Vagina (tissue), 2 donors: ENCODE measurements around the gene GRIFIN. TPM values are rescaled to one million over a fixed set of nuclear protein-coding genes. Genes with fewer than 3 reads are reported as not detected.

Source experiments
- DNase-seq, 2 donors: peaks; one replicate each; pipeline ENCODE4 v3.0.0-alpha.2; 2017; ENCODE audit errors: extremely low spot score in 2 of 2
- H3K27ac ChIP-seq: fragments of 200-600 bp; sonication (generic); one replicate; pipeline ENCODE4 v1.5.1; 2019
- H3K27me3 ChIP-seq: fragments of 200-600 bp; sonication (generic); one replicate; pipeline ENCODE4 v1.5.1; 2019
- H3K36me3 ChIP-seq, 2 donors: fragments of 200-600 bp; sonication (generic); one replicate each; pipeline ENCODE4 v1.5.1; 2017 to 2019
- H3K4me1 ChIP-seq: fragments of 200-600 bp; sonication (generic); one replicate; pipeline ENCODE4 v1.5.1; 2019
- H3K4me3 ChIP-seq, 2 donors: fragments of 200-600 bp; sonication (generic); 1 replicate in 1 of 2; 2 replicates in 1 of 2; pipeline ENCODE4 v1.5.1; 2016 to 2019
- H3K9me3 ChIP-seq: fragments of 200-600 bp; sonication (generic); one replicate; pipeline ENCODE4 v1.5.1; 2019
- POLR2A ChIP-seq, 2 donors: fragments of 450-650 bp; IDR thresholded peaks; one replicate each; pipeline ENCODE4 v1.6.1; 2017; ENCODE audit warnings: antibody characterized with exemption in 2 of 2, mild to moderate bottlenecking in 2 of 2, moderate library complexity in 2 of 2
- POLR2AphosphoS5 ChIP-seq, 2 donors: sonication (generic); formaldehyde crosslinking; IDR thresholded peaks; one replicate each; pipeline ENCODE4 v1.9.0; 2017; ENCODE audit warnings: antibody characterized with exemption in 2 of 2, mild to moderate bottlenecking in 2 of 2, low read depth in 1 of 2; ENCODE audit not compliant: insufficient read depth in 1 of 2
- intact Hi-C: fragments of 100-400 bp; cut with DNase I; formaldehyde crosslinking; loops from one replicate; pipeline ENCODE4 v1.15.1; 2023
- total RNA-seq: library from RNA; depleted of rRNA; stranded (reverse); fragments of >200 nt; gene quantifications from one replicate; pipeline ENCODE4 v1.2.3, GENCODE V29; 2016
- TF ChIP-seq, protein P1 (sequence below), 3 experiments: fragments of 450-650 bp in 2 of 3; fragments of 200-600 bp in 1 of 3; sonication (generic) in 1 of 3; IDR thresholded peaks; one replicate each; pipeline ENCODE4 v1.5.1; 2017 to 2019; ENCODE audit warnings: antibody characterized with exemption in 3 of 3, mild to moderate bottlenecking in 2 of 3, moderate library complexity in 2 of 3

GRIFIN gene
- total RNA-seq, 1 donor from 2014 or later: not detected

DNA sequence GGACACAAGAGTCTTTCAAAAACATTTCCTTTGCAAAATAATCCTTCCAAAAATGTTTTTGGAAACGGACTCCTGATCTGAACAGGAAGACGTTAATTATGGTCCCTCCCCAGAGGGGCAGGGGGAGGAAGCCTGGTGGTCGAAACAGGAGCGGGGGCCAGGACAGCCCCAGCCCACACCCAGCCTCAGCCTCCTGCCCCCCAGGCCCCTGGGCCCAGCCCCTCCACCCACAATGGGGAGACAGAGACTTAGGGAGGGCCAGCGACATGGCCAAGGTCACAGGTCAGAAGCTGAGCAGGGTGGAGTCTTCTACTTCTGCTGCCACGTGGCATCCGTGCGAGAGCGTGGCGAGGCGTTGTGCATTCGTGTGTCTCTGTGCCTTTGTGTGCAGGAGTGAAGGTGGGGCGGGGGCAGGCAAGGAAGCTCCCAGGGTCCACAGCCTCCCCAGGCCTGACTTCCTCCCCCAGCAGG lies 14.0 kb upstream of the GRIFIN start:
- DNase-seq: no peak
- Histone ChIP-seq H3K4me3 (no peak overlapping the region), H3K27me3 (no peaks in the 10 kb centered on the region), H3K27ac (peak overlapping the region; percentile 79), H3K36me3 (no peaks in the 10 kb centered on the region), H3K4me1 (peaks cover 57% of the 10 kb centered on the region), H3K9me3 (no peaks in the 10 kb centered on the region)
- TF ChIP-seq POLR2A (IDR thresholded peaks at IDR 0.05) (no peak), POLR2AphosphoS5 (IDR thresholded peaks at IDR 0.05; ENCODE audit: insufficient read depth in 1 of 2, low read depth in 1 of 2) (no peak)
- TF ChIP-seq, protein P1, sequence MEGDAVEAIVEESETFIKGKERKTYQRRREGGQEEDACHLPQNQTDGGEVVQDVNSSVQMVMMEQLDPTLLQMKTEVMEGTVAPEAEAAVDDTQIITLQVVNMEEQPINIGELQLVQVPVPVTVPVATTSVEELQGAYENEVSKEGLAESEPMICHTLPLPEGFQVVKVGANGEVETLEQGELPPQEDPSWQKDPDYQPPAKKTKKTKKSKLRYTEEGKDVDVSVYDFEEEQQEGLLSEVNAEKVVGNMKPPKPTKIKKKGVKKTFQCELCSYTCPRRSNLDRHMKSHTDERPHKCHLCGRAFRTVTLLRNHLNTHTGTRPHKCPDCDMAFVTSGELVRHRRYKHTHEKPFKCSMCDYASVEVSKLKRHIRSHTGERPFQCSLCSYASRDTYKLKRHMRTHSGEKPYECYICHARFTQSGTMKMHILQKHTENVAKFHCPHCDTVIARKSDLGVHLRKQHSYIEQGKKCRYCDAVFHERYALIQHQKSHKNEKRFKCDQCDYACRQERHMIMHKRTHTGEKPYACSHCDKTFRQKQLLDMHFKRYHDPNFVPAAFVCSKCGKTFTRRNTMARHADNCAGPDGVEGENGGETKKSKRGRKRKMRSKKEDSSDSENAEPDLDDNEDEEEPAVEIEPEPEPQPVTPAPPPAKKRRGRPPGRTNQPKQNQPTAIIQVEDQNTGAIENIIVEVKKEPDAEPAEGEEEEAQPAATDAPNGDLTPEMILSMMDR (IDR thresholded peaks at IDR 0.05): no peak
- intact Hi-C loops: no loop called here

DNA sequence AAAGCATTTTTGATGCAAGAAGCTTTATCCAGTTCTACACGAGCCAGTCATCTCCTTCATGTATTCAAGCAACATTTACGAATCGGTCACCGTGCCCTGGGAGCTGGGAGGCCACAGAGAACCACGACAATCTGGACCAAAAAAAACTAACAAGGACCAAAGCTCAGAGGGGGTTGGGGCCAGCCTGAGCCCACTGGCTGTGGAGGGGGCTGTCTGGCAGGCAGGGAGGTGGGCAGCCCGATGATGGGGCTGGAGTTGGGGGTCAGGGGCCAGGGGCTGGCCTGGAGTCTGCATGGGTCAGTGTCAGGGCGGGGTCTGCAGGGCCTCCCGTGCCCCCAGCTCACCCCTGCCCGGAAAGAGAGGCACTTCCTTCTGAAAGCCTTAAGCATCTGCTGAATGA lies 12.5 kb upstream of the GRIFIN start:
- Histone ChIP-seq H3K36me3 (no peaks in the 10 kb centered on the region), H3K9me3 (no peaks in the 10 kb centered on the region), H3K4me3 (no peak overlapping the region), H3K27me3 (no peaks in the 10 kb centered on the region), H3K27ac (peak overlapping the region; percentile 79), H3K4me1 (peaks cover 46% of the 10 kb centered on the region)
- DNase-seq: no peak
- TF ChIP-seq POLR2A (IDR thresholded peaks at IDR 0.05) (no peak), POLR2AphosphoS5 (IDR thresholded peaks at IDR 0.05; ENCODE audit: insufficient read depth in 1 of 2, low read depth in 1 of 2) (no peak)
- TF ChIP-seq, protein P1 (IDR thresholded peaks at IDR 0.05): no peak
- intact Hi-C loops: no loop called here

DNA sequence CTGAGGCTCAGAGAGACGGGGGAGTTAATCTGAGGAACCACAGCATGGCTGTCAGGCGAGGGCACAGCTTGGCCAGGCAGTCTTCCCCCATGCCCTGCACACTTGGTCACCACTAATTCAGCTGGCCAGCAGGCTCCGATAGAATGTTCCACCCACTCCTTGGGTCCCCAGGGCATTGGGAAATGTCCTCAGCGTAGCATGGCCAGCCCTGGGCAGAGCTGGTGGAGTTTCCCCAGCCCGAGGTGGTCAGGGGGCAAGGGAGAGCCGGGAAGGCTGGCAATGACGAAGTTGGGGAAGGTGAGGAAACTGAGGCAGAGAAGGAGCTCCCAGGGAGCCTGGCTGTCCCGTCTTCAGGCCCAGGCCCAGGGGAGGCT lies 12.1 kb upstream of the GRIFIN start:
- intact Hi-C loops: no loop called here
- Histone ChIP-seq H3K36me3 (no peaks in the 10 kb centered on the region), H3K27ac (peak overlapping the region; percentile 79), H3K4me3 (no peak overlapping the region), H3K9me3 (no peaks in the 10 kb centered on the region), H3K4me1 (peaks cover 42% of the 10 kb centered on the region), H3K27me3 (no peaks in the 10 kb centered on the region)
- no peak for DNase-seq
- TF ChIP-seq POLR2AphosphoS5 (IDR thresholded peaks at IDR 0.05; ENCODE audit: insufficient read depth in 1 of 2, low read depth in 1 of 2): peak in 1 of 2 donors; percentile 57
- TF ChIP-seq, protein P1 (IDR thresholded peaks at IDR 0.05): no peak
- peak in 1 of 2 donors; percentile 1 for TF ChIP-seq POLR2A (IDR thresholded peaks at IDR 0.05)

DNA sequence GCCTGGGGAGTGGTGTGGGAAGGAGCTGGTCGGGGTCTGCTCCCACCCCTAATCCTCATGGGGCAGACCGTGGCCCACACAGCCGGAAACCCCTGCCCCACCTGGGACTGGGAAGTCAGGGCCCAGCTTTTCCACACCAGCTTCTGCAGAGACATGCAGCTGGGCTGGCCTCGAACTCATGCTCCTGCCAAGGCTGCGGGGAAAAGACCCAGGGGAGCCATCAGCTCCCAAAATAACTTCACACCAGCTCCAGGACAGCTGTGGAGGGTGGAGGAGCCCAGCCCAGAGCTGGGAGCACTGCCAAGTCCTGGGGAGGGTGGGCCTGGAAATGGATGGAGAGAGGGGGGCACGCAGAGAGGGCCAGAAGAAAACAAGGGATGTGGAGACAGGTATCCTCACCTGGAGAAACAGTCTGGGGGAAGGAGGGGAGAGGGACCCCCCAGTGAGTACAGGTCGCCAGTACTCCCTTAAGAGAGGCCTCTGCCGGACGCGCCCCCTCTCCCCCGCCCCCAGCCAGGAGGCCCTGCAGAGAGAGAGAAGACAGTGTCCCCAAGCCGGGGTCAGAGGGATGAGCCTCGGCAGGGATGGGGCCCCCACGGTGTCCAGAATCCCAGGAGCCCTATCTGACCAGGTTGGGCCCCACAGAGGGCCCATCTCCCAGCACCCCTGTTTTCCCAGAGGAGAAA lies 11.5 kb upstream of the GRIFIN start:
- TF ChIP-seq, protein P1 (IDR thresholded peaks at IDR 0.05): no peak
- no peak for TF ChIP-seq POLR2AphosphoS5 (IDR thresholded peaks at IDR 0.05; ENCODE audit: insufficient read depth in 1 of 2, low read depth in 1 of 2)
- TF ChIP-seq POLR2A (IDR thresholded peaks at IDR 0.05): no peak
- no peak for DNase-seq
- H3K9me3 ChIP-seq: no peaks in the 10 kb centered on the region
- no peaks in the 10 kb centered on the region for H3K27me3 ChIP-seq
- H3K36me3 ChIP-seq: no peaks in the 10 kb centered on the region
- peaks cover 39% of the 10 kb centered on the region for H3K4me1 ChIP-seq
- intact Hi-C loops: no loop called here
- H3K4me3 ChIP-seq: no peak overlapping the region
- peak overlapping the region; percentile 79 for H3K27ac ChIP-seq

DNA sequence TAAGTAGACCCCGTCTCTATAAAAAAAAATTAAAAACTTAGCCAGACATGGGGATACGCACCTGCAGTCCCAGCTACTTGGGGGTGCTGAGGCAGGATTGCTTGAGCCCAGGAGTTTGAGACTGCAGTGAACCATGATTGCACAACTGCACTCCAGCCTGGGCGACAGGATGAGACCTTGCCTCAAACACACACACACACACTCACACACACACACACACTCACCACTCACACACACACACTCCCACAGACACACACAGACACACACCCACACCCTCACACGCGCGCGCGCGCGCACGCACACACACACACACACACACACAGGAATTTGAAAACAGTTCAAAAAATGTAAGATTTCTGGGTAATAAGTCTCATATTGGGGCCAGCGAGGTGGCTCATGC lies 8.7 kb upstream of the GRIFIN start:
- H3K4me1 ChIP-seq: peaks cover 31% of the 10 kb centered on the region

More for the DNA sequence above, 8.7 kb upstream of the GRIFIN start:
- Histone ChIP-seq H3K27ac (no peak overlapping the region), H3K36me3 (no peaks in the 10 kb centered on the region), H3K9me3 (no peaks in the 10 kb centered on the region), H3K4me3 (no peak overlapping the region), H3K27me3 (no peaks in the 10 kb centered on the region)
- TF ChIP-seq, protein P1 (IDR thresholded peaks at IDR 0.05): no peak
- TF ChIP-seq POLR2AphosphoS5 (IDR thresholded peaks at IDR 0.05; ENCODE audit: insufficient read depth in 1 of 2, low read depth in 1 of 2): no peak
- intact Hi-C loops: no loop called here
- DNase-seq: no peak
